Activated naive CD8-positive, alpha-beta T cell treated with anti-CD3 and anti-CD28 coated beads, Interleukin-2, amount 50 U/mL, for 16 hours (primary cell): ENCODE data around the gene RPS6KB2.

Experiments used
- DNase-seq: peaks from one replicate; pipeline ENCODE4 v3.0.0-alpha.2; 2020; ENCODE audit warnings: low read depth, low spot score

RPS6KB2 gene

GRCh38 chr11:67428052-67429001, at the start of gene RPS6KB2:
Gene RPS6KB2, plus strand, starts transcription at chr11:67428494. Its CDS starts 52 bp downstream, at chr11:67428546.
- peak; percentile 99 for DNase-seq

GRCh38 chr11:67378544-67378943, 49.8 kb upstream of the RPS6KB2 start:
- no peak for DNase-seq

- no peak for DNase-seq
Measured at GRCh38 chr11:67379061-67380058, 48.9 kb upstream of the RPS6KB2 start.

- no peak for DNase-seq
Measured at GRCh38 chr11:67381244-67381972, 46.9 kb upstream of the RPS6KB2 start.

GRCh38 chr11:67382276-67383136, 45.8 kb upstream of the RPS6KB2 start:
- DNase-seq = peak; percentile 73

GRCh38 chr11:67384851-67385366, 43.4 kb upstream of the RPS6KB2 start:
- no peak for DNase-seq

- DNase-seq = no peak
Measured at GRCh38 chr11:67387069-67387468, 41.2 kb upstream of the RPS6KB2 start.

- no peak for DNase-seq
Measured at GRCh38 chr11:67387518-67387917, 40.8 kb upstream of the RPS6KB2 start.

- DNase-seq = no peak
Measured at GRCh38 chr11:67389477-67389876, 38.8 kb upstream of the RPS6KB2 start.

GRCh38 chr11:67390947-67391303, 37.4 kb upstream of the RPS6KB2 start:
- DNase-seq = no peak

GRCh38 chr11:67391304-67392182, 36.8 kb upstream of the RPS6KB2 start, which contains the start of gene RAD9A:
Gene RAD9A, plus strand, starts transcription at chr11:67391986. Its CDS starts 59 bp downstream, at chr11:67392045.
- peak; percentile 84 for DNase-seq

GRCh38 chr11:67392183-67392715, 36.0 kb upstream of the RPS6KB2 start:
- DNase-seq = no peak

GRCh38 chr11:67393437-67393836, 34.9 kb upstream of the RPS6KB2 start:
- DNase-seq = no peak

GRCh38 chr11:67393990-67394389, 34.3 kb upstream of the RPS6KB2 start:
- no peak for DNase-seq

GRCh38 chr11:67395555-67396258, 32.6 kb upstream of the RPS6KB2 start:
- no peak for DNase-seq

GRCh38 chr11:67396259-67396581, 32.1 kb upstream of the RPS6KB2 start:
- no peak for DNase-seq

GRCh38 chr11:67396587-67397389, 31.5 kb upstream of the RPS6KB2 start:
- no peak for DNase-seq

GRCh38 chr11:67397536-67397935, 30.8 kb upstream of the RPS6KB2 start:
- no peak for DNase-seq
